ENCODE results near the gene GAMT. TPM values are rescaled to one million over a fixed set of nuclear protein-coding genes. Genes with fewer than 3 reads are reported as not detected.
A peak's percentile ranks its signal among the peaks of the same experiment; 100 is the strongest.

GAMT gene
- total RNA-seq, 3 donors from 2014 or later, result 23.6 to 40.0 (median 30.3) TPM

- H3K9me3 ChIP-seq, result no peaks in the 10 kb centered on the region
- H3K27me3 ChIP-seq, result no peaks in the 10 kb centered on the region
- H3K4me3 ChIP-seq, result peak overlapping the region in 2 of 3 donors; percentile 90 to 94
- TF ChIP-seq CTCF (IDR thresholded peaks at IDR 0.05), result no peak
- TF ChIP-seq POLR2AphosphoS5 (IDR thresholded peaks at IDR 0.05), result no peak
- no peak for TF ChIP-seq POLR2A (IDR thresholded peaks at IDR 0.05)
- H3K27ac ChIP-seq, result no peak overlapping the region
- peaks cover 17% of the 10 kb centered on the region for H3K36me3 ChIP-seq
- intact Hi-C loops (cut with DNase I; ENCODE audit: low total_unique reads), result no loop called here
- DNase-seq (ENCODE audit: low spot score in 2 of 2), result no peak
- H3K4me1 ChIP-seq, result peaks cover 6 to 15% of the 10 kb centered on the region in 2 donors
These were observed 36.3 kb upstream of the GAMT start for GRCh38 chr19:1437609-1438008.

GRCh38 chr19:1435378-1435989 is 34.1 kb upstream of the GAMT start:
- no peak for DNase-seq (ENCODE audit: low spot score in 2 of 2)
- TF ChIP-seq POLR2AphosphoS5 (IDR thresholded peaks at IDR 0.05) (no peak), POLR2A (IDR thresholded peaks at IDR 0.05) (no peak), CTCF (IDR thresholded peaks at IDR 0.05) (no peak)
- no peaks in the 10 kb centered on the region for H3K9me3 ChIP-seq
- intact Hi-C loops (cut with DNase I; ENCODE audit: low total_unique reads), result no loop called here
- no peak overlapping the region for H3K4me3 ChIP-seq
- peaks cover 6 to 15% of the 10 kb centered on the region in 2 donors for H3K4me1 ChIP-seq
- peak overlapping the region in 1 of 2 donors; percentile 35 for H3K27ac ChIP-seq
- no peaks in the 10 kb centered on the region for H3K27me3 ChIP-seq
- peaks cover 12% of the 10 kb centered on the region for H3K36me3 ChIP-seq

- H3K27ac ChIP-seq, result peak overlapping the region; percentile 56 to 75
- H3K9me3 ChIP-seq, result no peaks in the 10 kb centered on the region
- no peak for TF ChIP-seq POLR2A (IDR thresholded peaks at IDR 0.05)
- TF ChIP-seq POLR2AphosphoS5 (IDR thresholded peaks at IDR 0.05), result no peak
- TF ChIP-seq CTCF (IDR thresholded peaks at IDR 0.05), result no peak
- H3K36me3 ChIP-seq, result peaks cover 11% of the 10 kb centered on the region
- no peak for DNase-seq (ENCODE audit: low spot score in 2 of 2)
- H3K4me3 ChIP-seq, result no peak overlapping the region
- H3K4me1 ChIP-seq, result peaks cover 4 to 10% of the 10 kb centered on the region in 2 donors
- no peaks in the 10 kb centered on the region for H3K27me3 ChIP-seq
- intact Hi-C loops (cut with DNase I; ENCODE audit: low total_unique reads), result no loop called here
These were observed 33.3 kb upstream of the GAMT start for GRCh38 chr19:1434577-1435060.

- Histone ChIP-seq H3K36me3 (peaks cover 11% of the 10 kb centered on the region), H3K4me3 (no peak overlapping the region), H3K27ac (peak overlapping the region; percentile 56 to 75), H3K27me3 (no peaks in the 10 kb centered on the region), H3K9me3 (no peaks in the 10 kb centered on the region), H3K4me1 (peaks cover 0 to 4% of the 10 kb centered on the region in 2 donors)
- TF ChIP-seq POLR2AphosphoS5 (IDR thresholded peaks at IDR 0.05) (no peak), CTCF (IDR thresholded peaks at IDR 0.05) (no peak), POLR2A (IDR thresholded peaks at IDR 0.05) (no peak)
- no peak for DNase-seq (ENCODE audit: low spot score in 2 of 2)
- intact Hi-C loops (cut with DNase I; ENCODE audit: low total_unique reads), result no loop called here
These were observed 32.7 kb upstream of the GAMT start for GRCh38 chr19:1434040-1434366.

GRCh38 chr19:1433119-1434039 is 32.0 kb upstream of the GAMT start:
- Histone ChIP-seq H3K27me3 (no peaks in the 10 kb centered on the region), H3K27ac (peak overlapping the region; percentile 56 to 75), H3K36me3 (peaks cover 11% of the 10 kb centered on the region), H3K9me3 (no peaks in the 10 kb centered on the region), H3K4me1 (peaks cover 0 to 4% of the 10 kb centered on the region in 2 donors), H3K4me3 (no peak overlapping the region)
- intact Hi-C loops (cut with DNase I; ENCODE audit: low total_unique reads), result no loop called here
- TF ChIP-seq POLR2A (IDR thresholded peaks at IDR 0.05), result no peak
- TF ChIP-seq POLR2AphosphoS5 (IDR thresholded peaks at IDR 0.05), result no peak
- TF ChIP-seq CTCF (IDR thresholded peaks at IDR 0.05), result no peak
- no peak for DNase-seq (ENCODE audit: low spot score in 2 of 2)
